GM19438 (cell line): ENCODE measurements around the gene TOX4.
"Not testable (repeated sequence)": the region's sequence is repeated elsewhere in the genome, so short reads cannot be mapped to it uniquely, and the experiment has no call there.

ENCODE experiments used
- ATAC-seq: cut with Tn5 transposase; IDR thresholded peaks from one replicate; pipeline ENCODE4 v1.9.1; 2021; ENCODE audit warnings: low read depth; ENCODE audit not compliant: unreplicated experiment

Gene TOX4

GRCh38 chr14:21476925-21477681 is at the start of gene TOX4, which contains the start of gene RAB2B:
TOX4 (plus strand) TSS chr14:21477195; CDS start chr14:21477279, 84 bp downstream.
RAB2B (minus strand) TSS chr14:21476959; CDS start chr14:21476872, 87 bp downstream.
- peak; percentile 99 for ATAC-seq

GRCh38 chr14:21428930-21429329 is 48.1 kb upstream of the TOX4 start:
- no peak for ATAC-seq

DNA sequence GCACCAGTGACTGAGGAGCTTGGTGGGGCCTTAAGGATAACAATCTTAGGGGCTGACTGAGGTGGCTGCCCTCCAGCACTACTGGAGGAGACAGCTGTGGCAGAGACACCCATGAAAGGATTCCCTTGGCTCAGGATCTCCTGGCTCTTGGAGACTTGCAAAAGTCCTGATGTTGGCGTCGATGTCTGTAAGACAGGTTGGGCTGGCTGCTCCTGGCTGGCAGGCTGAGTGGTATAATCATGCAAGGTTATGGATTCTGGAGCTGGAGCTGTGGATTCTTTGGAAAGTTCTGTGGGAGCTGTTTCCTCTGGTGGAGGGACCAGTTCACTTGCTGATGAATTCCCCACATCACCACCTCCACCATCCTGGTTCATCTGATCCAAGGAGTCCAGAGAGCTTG is 45.9 kb upstream of the TOX4 start:
- no peak for ATAC-seq

GRCh38 chr14:21436567-21437062 is 40.4 kb upstream of the TOX4 start:
- ATAC-seq: peak; percentile 31

- ATAC-seq: peak; percentile 98
Observed at GRCh38 chr14:21437063-21437901, 39.7 kb upstream of the TOX4 start.

- no peak for ATAC-seq
Observed at GRCh38 chr14:21440859-21441258, 36.1 kb upstream of the TOX4 start.

GRCh38 chr14:21442657-21443056 is 34.3 kb upstream of the TOX4 start:
- not testable (repeated sequence) for ATAC-seq

DNA sequence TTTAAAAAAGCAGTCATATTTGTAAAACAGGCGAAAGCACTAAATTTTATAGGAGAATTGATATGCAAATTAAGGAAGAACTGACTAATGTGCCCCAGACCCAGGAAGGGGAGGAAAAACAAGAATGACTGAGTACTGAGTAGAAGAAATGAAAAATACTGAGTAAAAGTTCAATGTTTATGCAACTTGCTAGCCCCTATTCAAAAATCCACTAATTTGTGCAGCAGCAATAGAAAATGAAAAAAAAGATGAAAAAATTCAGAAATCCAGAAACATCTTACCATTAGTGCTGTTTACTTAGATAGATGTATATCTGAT is 27.1 kb upstream of the TOX4 start:
- ATAC-seq: no peak

DNA sequence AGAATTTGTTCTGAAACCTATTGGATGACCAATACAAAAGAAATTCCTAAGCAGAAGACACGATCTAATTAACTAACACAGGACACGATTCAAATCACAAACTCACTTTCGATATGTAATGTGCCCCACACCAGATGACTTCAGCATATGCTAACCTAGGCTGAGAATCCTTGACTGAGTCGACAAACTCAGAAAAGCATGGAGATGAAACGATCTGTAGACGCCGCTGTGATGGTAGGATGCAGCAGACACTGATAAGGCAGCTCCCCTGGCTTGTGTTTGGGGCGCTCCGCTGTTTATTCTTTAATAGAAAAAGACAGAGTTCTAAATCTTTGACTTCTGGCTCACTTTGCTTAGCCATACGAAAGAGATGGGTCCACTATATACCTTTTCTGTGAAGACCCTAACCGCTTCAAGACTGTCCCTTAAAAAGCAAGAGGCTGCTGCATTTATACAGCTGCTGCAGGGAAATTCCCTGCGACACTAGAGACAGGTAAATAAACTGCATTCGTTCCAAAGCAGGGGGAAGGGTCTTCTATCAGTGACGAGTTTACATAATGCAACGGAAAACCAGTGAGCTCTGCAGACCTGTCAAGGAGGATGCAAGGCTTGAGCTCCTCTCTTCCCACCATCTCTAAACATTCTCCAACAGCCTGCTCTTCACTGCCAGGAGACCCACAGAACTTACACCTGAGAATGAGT is 22.0 kb upstream of the TOX4 start:
- no peak for ATAC-seq

DNA sequence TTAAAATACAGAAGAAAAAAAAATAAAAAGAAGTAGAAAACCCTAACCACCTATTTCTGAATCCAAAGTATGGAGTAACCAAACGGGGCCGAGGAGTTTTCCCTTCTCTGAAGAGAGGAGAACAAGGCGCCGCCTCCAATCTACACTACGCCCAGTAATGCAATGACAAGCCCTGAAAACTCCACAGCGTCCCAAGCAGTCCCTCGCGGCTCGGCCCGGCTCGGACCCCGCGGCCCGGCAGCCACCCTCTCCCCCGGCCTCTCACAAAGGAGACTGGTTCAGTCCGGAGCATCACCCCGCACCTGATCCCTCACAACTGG is 21.4 kb upstream of the TOX4 start:
- ATAC-seq: no peak

DNA sequence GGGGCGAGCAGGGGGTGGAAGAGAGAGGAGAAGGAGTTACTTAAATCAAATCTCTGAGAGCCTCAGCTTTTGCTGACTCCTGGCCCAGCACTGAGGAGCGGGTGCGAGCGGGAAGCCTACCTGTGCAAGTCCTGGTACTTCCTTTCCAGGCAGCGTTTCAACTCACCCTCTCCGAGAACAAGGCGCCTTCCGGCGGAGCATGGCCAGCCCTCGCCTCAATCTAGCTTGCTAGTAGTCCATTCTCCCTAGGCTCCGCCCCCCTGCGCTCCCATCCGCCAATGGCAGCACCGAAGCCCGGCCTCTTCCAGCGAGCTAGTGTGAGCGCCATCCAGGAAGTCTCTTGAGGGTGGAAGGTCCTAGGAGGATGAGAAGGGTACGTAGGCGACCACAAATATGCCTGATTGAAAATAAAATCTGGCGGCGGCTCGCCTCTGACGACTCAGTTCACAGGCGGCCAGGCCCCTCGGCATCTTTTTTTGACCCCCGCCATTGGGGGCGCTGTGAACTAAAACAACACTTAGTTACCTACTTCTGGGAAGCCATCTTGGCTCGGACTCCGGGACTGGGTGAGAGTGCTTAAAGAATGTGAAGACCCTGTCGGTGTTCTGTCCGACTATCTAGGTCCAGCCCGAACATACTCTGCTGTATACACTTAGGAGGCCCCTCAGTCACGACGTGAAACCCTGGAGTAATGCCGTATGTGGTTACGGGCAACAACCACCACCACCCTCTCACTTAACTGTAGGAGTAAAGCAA is 20.9 kb upstream of the TOX4 start, which contains the start of gene CHD8:
CHD8 (minus strand) TSS at position 212 of the 756 bp plus-strand sequence. CDS start 24,480 bp downstream, outside the sequence.
- peak; percentile 94 for ATAC-seq

DNA sequence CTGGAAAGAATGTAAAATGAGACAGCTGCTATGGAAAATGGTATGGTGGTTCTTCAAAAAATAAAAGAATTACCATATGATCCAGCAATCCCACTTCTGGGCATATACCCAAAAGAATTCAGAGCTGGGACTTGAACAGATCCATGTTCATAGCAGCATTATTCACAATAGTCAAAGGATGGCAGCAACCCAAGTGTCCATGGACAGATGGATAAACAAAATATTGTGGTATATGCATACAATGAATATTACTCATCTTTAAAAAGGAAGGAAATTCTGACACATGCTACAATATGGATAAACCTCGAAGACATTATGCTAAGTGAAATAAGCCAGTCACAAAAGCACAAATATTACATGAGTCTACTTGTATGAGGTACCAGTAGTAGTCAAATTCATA is 9.4 kb upstream of the TOX4 start:
- no peak for ATAC-seq

- ATAC-seq: no peak
Observed at GRCh38 chr14:21475767-21476522, 1.1 kb upstream of the TOX4 start.

DNA sequence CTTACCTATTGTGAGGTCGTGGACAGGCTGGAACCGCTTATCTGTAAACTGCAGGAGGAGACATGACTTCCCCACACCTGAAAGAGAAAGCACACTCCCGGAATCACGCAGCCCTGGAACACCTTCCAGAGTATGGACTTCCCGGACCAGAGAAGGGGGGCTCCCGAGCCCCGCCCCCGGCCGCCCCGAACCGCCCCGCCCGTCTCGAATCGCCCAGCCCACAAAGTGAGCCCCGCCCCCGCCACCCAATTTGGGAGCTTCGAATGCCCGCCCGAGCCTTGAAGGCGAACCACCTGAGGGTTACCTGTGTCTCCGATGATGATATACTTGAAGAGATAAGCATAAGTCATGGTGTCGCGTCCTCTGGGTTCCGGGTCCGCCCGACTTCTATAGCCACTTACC is 471 bp upstream of the TOX4 start:
- ATAC-seq: no peak

DNA sequence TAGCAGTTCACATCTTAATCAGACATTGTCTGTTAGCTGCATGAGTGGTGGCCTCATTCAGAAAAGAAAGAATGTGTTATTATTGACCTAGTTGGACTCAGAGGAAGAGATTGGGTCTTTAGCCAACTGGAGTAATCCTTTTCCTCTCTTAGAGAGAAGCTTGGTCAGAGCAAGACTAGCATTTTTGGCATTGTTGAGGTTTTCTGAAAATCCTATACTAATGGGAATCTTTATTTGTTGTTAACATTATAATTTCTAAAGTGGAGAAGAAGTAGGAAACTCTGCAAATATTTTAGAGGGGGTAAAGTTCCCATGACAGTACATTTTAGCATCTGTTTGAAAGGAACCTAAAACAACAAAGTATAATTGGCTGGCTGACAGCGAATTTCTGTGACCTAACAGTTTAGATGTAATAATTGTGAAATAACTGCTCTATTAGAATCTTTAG is 9.7 kb downstream of the TOX4 start:
- ATAC-seq: no peak

DNA sequence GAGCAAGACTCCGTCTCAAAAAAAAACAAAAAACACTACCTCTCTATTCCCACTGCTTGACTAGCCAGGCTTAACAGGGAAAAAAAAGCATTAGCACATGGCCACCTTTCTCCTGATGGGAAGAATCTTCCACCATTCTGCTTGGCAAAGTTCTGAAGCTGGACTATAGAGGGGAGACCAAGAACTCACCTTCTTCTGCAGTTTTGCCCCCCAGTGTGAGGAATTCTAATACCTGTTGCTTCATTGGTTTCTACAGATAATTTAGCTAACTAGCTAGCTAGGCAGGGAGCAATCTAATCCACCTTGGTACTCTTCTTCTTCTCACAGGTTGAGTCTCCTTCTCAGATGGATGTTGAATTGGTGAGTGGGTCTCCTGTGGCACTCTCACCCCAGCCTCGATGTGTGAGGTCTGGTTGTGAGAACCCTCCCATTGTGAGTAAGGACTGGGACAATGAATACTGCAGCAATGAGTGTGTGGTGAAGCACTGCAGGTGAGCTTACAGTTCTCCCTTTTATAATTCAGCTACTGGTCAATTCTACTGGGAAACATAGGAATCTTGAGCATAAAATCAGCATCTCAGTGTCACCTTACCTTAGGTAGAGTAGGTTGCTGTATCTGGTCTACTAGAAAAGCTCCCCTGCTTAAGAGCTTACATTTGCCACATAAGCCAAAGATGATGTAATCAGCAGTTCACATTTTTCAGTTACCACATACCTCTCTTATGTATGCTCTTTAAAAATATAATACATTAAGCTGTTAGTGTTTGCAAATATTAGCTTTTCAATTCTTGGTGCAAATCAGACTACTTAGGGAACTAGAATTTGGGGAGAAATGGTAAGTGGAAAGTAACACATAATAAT is 18.1 kb downstream of the TOX4 start:
- no peak for ATAC-seq

- ATAC-seq: no peak
Observed at GRCh38 chr14:21496453-21496852, 19.5 kb downstream of the TOX4 start.
